Measurements from ENCODE around the gene ADCY4. TPM values are rescaled to one million over a fixed set of nuclear protein-coding genes. Genes with fewer than 3 reads are reported as not detected.

ADCY4 gene
- total and polyA plus RNA-seq, 2 of the 8 experiments (the other 6 are each of a cell fraction or from before 2014, with no cell fraction given), result 0.27 to 0.35 TPM

DNA sequence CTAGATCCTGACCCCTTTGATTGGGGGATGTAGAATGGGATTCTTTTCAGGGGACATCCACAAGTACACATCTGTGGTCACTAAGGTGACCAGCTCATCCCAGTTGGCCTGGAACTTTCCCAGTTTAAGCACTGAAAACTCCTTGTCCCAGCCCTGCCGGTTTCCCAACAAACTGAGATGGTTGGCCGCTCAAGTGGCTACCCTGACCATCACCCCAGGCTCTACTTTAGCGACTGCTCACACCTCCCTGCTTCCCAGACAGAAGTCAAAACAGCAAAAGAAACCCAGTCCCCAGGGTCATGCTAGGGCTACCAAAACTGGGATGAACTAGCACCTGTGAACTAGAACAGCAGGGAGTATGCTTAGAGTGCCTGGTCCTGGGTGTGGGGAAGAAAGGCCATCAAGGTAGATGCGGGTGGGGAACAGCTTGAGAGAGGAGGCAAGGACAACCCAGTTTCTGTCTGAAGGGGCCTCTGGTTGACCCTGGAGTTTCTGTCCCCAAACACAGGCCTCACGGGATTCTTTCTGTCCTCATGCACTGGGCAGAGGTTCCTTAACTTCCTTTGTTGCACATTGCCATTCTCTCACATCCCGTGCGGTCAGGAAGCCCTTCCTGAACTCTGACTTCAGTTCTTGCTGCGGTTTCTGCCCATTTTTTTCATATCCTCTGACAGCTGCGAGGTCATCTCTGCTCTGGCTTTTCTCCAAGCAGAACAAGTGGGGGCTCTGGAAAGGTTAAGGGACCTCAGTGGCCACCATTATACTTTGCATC is 21.9 kb downstream of the ADCY4 start (continued):
- TF ChIP-seq, protein P1, sequence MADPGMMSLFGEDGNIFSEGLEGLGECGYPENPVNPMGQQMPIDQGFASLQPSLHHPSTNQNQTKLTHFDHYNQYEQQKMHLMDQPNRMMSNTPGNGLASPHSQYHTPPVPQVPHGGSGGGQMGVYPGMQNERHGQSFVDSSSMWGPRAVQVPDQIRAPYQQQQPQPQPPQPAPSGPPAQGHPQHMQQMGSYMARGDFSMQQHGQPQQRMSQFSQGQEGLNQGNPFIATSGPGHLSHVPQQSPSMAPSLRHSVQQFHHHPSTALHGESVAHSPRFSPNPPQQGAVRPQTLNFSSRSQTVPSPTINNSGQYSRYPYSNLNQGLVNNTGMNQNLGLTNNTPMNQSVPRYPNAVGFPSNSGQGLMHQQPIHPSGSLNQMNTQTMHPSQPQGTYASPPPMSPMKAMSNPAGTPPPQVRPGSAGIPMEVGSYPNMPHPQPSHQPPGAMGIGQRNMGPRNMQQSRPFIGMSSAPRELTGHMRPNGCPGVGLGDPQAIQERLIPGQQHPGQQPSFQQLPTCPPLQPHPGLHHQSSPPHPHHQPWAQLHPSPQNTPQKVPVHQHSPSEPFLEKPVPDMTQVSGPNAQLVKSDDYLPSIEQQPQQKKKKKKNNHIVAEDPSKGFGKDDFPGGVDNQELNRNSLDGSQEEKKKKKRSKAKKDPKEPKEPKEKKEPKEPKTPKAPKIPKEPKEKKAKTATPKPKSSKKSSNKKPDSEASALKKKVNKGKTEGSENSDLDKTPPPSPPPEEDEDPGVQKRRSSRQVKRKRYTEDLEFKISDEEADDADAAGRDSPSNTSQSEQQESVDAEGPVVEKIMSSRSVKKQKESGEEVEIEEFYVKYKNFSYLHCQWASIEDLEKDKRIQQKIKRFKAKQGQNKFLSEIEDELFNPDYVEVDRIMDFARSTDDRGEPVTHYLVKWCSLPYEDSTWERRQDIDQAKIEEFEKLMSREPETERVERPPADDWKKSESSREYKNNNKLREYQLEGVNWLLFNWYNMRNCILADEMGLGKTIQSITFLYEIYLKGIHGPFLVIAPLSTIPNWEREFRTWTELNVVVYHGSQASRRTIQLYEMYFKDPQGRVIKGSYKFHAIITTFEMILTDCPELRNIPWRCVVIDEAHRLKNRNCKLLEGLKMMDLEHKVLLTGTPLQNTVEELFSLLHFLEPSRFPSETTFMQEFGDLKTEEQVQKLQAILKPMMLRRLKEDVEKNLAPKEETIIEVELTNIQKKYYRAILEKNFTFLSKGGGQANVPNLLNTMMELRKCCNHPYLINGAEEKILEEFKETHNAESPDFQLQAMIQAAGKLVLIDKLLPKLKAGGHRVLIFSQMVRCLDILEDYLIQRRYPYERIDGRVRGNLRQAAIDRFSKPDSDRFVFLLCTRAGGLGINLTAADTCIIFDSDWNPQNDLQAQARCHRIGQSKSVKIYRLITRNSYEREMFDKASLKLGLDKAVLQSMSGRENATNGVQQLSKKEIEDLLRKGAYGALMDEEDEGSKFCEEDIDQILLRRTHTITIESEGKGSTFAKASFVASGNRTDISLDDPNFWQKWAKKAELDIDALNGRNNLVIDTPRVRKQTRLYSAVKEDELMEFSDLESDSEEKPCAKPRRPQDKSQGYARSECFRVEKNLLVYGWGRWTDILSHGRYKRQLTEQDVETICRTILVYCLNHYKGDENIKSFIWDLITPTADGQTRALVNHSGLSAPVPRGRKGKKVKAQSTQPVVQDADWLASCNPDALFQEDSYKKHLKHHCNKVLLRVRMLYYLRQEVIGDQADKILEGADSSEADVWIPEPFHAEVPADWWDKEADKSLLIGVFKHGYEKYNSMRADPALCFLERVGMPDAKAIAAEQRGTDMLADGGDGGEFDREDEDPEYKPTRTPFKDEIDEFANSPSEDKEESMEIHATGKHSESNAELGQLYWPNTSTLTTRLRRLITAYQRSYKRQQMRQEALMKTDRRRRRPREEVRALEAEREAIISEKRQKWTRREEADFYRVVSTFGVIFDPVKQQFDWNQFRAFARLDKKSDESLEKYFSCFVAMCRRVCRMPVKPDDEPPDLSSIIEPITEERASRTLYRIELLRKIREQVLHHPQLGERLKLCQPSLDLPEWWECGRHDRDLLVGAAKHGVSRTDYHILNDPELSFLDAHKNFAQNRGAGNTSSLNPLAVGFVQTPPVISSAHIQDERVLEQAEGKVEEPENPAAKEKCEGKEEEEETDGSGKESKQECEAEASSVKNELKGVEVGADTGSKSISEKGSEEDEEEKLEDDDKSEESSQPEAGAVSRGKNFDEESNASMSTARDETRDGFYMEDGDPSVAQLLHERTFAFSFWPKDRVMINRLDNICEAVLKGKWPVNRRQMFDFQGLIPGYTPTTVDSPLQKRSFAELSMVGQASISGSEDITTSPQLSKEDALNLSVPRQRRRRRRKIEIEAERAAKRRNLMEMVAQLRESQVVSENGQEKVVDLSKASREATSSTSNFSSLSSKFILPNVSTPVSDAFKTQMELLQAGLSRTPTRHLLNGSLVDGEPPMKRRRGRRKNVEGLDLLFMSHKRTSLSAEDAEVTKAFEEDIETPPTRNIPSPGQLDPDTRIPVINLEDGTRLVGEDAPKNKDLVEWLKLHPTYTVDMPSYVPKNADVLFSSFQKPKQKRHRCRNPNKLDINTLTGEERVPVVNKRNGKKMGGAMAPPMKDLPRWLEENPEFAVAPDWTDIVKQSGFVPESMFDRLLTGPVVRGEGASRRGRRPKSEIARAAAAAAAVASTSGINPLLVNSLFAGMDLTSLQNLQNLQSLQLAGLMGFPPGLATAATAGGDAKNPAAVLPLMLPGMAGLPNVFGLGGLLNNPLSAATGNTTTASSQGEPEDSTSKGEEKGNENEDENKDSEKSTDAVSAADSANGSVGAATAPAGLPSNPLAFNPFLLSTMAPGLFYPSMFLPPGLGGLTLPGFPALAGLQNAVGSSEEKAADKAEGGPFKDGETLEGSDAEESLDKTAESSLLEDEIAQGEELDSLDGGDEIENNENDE (IDR thresholded peaks at IDR 0.05; ENCODE audit: insufficient replicate concordance, low read length), result no peak
- TF ChIP-seq TBP (IDR thresholded peaks at IDR 0.05; ENCODE audit: low read depth, low read length) (no peak), POU5F1 (IDR thresholded peaks at IDR 0.05; ENCODE audit: low read depth, low read length) (no peak), GTF2F1 (IDR thresholded peaks at IDR 0.05; ENCODE audit: borderline replicate concordance, low read depth, low read length) (no peak)
- TF ChIP-seq, protein P2, sequence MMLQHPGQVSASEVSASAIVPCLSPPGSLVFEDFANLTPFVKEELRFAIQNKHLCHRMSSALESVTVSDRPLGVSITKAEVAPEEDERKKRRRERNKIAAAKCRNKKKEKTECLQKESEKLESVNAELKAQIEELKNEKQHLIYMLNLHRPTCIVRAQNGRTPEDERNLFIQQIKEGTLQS (IDR thresholded peaks at IDR 0.05; ENCODE audit: insufficient read depth, low read depth, low read length), result no peak
